ENCODE results near the gene UBAC1.
"Not testable (repeated sequence)": the region's sequence is repeated elsewhere in the genome, so short reads cannot be mapped to it uniquely, and the experiment has no call there.

Gene UBAC1

GRCh38 chr9:135957431-135957830 lies 3.7 kb downstream of the UBAC1 start:
- no peak for DNase-seq

- no peak for DNase-seq
Observed at GRCh38 chr9:135956802-135957174, 4.4 kb downstream of the UBAC1 start.

- no peak for DNase-seq
Observed at GRCh38 chr9:135955934-135956801, 5.0 kb downstream of the UBAC1 start.

GRCh38 chr9:135952664-135953206 lies 8.4 kb downstream of the UBAC1 start:
- no peak for DNase-seq

GRCh38 chr9:135951889-135952663 lies 9.1 kb downstream of the UBAC1 start:
- no peak for DNase-seq

GRCh38 chr9:135951310-135951709 lies 9.9 kb downstream of the UBAC1 start:
- not testable (repeated sequence) for DNase-seq

GRCh38 chr9:135950841-135951240 lies 10.3 kb downstream of the UBAC1 start:
- not testable (repeated sequence) for DNase-seq

- no peak for DNase-seq
Observed at GRCh38 chr9:135950135-135950682, 11.0 kb downstream of the UBAC1 start.

GRCh38 chr9:135949501-135950134 lies 11.6 kb downstream of the UBAC1 start:
- DNase-seq: no peak

- DNase-seq: no peak
Observed at GRCh38 chr9:135948968-135949367, 12.2 kb downstream of the UBAC1 start.

GRCh38 chr9:135948446-135948845 lies 12.7 kb downstream of the UBAC1 start:
- no peak for DNase-seq

- DNase-seq: no peak
Observed at GRCh38 chr9:135947582-135947981, 13.6 kb downstream of the UBAC1 start.

- not testable (repeated sequence) for DNase-seq
Observed at GRCh38 chr9:135947105-135947504, 14.1 kb downstream of the UBAC1 start.

GRCh38 chr9:135946392-135946994 lies 14.7 kb downstream of the UBAC1 start:
- DNase-seq: no peak

- no peak for DNase-seq
Observed at GRCh38 chr9:135945969-135946368, 15.2 kb downstream of the UBAC1 start.

- no peak for DNase-seq
Observed at GRCh38 chr9:135944444-135945252, 16.5 kb downstream of the UBAC1 start.

GRCh38 chr9:135943604-135944003 lies 17.6 kb downstream of the UBAC1 start:
- not testable (repeated sequence) for DNase-seq

GRCh38 chr9:135941288-135941995 lies 19.7 kb downstream of the UBAC1 start:
- DNase-seq: no peak

GRCh38 chr9:135939351-135940265 lies 21.6 kb downstream of the UBAC1 start:
- DNase-seq: peak; percentile 13

Data from fibroblast of skin of right biceps (primary cell).